GM12873 (cell line): ENCODE data around the gene AEN.

Experiments
- TF ChIP-seq, protein P1 (sequence below): IDR thresholded peaks from 2 replicates; pipeline ENCODE4 v1.5.1; 2012; ENCODE audit warnings: low read depth, mild to moderate bottlenecking, moderate library complexity, low read length, control low read depth; ENCODE audit not compliant: insufficient read depth; ENCODE audit errors: missing control alignments

Gene AEN

DNA sequence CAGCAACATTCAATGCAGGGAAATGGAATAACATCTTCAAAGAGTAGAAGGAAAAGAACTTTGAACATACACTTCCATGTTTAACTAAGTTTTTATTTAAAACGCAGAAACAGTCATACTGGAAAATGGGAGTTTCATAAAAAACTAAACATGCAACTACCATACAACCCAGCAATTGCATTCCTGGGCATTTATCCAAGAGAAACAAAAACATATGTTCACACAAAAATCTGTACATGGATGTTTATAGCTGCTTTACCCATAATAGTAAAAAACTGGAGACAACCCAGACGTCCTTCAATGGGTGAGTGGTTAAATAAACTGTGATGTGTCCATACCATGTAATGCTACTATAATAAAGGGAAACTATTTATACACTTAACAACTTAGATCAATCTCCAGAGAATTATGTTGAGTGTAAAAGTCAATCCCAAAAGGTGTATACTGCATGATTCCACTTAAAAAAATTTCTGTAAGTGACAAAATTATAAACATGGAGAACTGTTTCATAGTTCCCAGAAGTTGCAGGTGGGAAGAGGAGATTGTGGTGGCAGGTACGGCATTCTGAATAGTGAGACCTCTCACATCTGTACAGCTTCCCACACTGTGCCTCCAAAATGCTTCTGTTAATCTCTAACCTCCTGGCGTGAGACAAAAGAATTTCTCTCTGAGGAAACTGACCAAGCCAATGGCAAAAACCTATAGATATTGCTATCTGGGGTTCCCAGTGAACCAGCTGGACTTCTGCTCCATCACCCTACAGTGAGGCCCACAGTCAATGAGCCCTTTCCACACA is 40.8 kb downstream of the AEN start:
- TF ChIP-seq, protein P1, sequence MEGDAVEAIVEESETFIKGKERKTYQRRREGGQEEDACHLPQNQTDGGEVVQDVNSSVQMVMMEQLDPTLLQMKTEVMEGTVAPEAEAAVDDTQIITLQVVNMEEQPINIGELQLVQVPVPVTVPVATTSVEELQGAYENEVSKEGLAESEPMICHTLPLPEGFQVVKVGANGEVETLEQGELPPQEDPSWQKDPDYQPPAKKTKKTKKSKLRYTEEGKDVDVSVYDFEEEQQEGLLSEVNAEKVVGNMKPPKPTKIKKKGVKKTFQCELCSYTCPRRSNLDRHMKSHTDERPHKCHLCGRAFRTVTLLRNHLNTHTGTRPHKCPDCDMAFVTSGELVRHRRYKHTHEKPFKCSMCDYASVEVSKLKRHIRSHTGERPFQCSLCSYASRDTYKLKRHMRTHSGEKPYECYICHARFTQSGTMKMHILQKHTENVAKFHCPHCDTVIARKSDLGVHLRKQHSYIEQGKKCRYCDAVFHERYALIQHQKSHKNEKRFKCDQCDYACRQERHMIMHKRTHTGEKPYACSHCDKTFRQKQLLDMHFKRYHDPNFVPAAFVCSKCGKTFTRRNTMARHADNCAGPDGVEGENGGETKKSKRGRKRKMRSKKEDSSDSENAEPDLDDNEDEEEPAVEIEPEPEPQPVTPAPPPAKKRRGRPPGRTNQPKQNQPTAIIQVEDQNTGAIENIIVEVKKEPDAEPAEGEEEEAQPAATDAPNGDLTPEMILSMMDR, result no peak

- TF ChIP-seq, protein P1, result no peak
Measured at GRCh38 chr15:88663141-88663621, 42.0 kb downstream of the AEN start.

DNA sequence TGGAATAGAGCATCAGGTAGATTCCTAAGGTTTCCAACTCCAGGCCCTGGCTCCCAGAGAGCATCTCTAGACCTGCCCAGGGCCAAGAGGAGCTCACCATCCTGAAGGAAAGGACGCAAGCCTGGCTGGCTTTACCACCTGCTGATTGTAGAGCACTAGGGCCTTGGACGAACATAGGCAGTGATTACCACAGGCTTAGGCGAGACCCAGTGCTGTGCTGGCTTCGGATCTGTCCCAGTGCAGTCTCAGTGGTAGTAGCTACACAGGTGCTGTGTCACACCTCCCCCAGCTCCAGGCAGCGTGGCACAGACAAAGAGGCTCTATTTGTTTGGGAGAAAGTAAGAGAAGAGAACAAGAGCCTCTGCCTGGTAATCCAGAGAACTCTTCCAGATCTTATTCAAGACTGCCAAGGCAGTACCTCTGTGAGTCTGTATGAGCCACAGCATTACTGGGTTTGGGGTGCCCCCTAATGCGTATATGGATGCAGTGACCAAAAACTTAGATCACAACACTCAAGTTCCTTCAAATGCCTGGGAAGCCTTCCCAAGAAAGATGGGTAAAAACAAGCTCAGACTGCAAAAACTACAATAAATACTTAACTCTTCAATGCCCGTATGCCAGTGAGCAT is 43.1 kb downstream of the AEN start:
- TF ChIP-seq, protein P1, result peak; percentile 66

- TF ChIP-seq, protein P1, result no peak
Measured at GRCh38 chr15:88674661-88675060, 53.5 kb downstream of the AEN start.

DNA sequence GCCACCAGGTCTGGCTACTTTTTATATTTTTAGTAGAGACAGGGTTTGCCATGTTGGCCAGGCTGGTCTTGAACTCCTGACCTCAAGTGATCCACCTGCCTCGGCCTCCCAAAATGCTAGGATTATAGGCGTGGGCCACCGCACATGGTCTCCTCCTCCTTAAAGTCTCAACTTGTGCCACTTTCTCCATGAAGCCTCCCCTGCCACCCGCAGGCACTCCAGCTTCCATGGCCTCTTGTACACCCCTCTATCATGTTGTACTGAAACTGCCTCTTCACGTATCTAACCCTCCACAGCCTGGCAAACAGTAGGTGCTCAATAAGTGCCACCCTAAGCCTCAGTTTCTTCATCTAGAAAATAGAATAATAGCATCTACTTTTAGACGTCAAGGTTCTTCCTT is 57.6 kb downstream of the AEN start:
- TF ChIP-seq, protein P1, result no peak

DNA sequence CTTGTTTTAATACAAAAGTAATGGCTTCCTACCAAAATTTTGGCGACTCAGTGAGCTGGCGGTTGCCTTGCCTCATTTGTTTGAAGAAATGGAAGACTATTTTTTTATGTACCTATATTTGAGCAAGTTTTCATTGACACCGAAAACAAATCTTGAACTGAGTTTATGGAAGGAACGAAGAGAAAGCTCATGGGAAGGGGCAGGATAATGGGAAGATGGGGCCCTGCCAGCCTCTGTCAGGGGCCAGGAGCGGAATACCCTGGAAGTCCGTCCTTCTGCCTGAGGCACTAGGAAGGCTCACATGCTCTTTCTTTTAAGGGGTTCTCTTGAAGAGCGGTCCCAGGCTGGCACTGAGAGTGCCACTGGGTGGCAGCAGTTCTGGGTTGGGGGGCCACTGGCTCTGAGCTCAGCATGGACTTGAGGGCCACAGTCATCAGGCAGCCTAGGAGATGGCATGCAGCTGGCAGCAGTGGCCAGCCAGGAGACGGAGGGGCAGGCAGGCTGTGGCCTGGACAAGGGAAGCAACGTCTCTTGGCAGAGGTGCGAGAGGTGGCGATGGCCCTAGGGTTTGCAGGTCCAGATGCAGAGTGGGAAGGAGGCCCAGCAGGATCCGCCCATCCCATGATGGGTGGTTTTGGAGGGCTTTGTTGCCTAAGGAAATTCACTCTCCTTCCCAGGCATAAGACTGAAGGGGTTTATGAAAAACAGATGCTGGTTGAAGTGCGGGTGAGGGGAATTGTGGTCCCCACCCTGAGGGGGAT is 59.3 kb downstream of the AEN start:
- TF ChIP-seq, protein P1, result no peak
